COLO668 (cell line): ENCODE measurements around the gene HP1BP3.

Experiments
- DNase-seq: peaks from one replicate; lab custom pipeline; 2025; ENCODE audit not compliant: unreplicated experiment; lab: John Stamatoyannopoulos, UW

Gene HP1BP3

GRCh38 chr1:20693623-20694022 lies 93.5 kb downstream of the HP1BP3 start:
- DNase-seq, result no peak
